Measurements from ENCODE around the gene DQX1.
A peak's percentile ranks its signal among the peaks of the same experiment; 100 is the strongest.

The DQX1 gene

GRCh38 chr2:74481961-74482800, 43.9 kb downstream of the DQX1 start:
- DNase-seq (ENCODE audit: low spot score) = peak; percentile 66
- TF ChIP-seq CTCF (IDR thresholded peaks at IDR 0.05; ENCODE audit: extremely low read depth, missing control alignments) = no peak

DNA sequence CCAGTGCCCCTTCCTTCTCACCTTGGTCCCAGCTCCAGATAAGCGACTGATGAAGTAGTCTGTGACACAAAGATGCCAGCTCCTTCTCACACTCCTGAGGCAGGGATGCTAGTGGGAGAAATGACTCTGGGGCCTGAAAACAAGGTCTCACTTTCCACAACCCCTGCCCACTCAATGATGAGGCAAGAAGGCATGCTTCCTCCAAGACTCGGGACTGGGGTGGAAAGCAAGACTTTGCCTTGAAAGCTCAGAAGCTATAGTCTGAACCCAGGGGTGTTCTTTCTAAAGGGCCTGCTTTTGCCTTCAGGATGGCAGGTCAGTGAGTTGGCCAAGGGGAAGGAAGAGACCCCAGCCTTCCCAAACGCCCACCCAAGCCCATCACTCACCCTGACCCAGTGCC, 44.6 kb downstream of the DQX1 start:
- TF ChIP-seq CTCF (IDR thresholded peaks at IDR 0.05; ENCODE audit: extremely low read depth, missing control alignments) = no peak
- no peak for DNase-seq (ENCODE audit: low spot score)

DNA sequence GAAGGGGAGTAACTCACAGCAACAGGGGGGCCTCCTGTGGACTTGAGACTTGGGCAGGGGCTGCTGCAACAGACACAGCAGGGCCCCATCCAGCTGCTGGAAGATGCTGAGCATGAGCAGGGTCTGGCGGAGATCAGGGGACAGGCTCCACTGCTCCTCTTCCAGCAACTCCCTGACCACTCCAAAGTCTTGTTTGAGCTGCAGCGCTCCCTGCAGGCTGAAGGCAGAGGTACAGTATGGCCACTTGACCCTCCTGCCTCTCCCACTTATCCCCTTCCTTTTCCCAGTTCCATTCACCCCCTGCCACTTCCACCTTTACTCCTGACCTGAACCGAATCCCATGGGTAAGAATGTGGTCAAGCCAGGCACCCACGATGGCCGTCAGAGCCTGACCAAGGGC, 51.1 kb downstream of the DQX1 start:
- DNase-seq (ENCODE audit: low spot score) = no peak
- no peak for TF ChIP-seq CTCF (IDR thresholded peaks at IDR 0.05; ENCODE audit: extremely low read depth, missing control alignments)

DNA sequence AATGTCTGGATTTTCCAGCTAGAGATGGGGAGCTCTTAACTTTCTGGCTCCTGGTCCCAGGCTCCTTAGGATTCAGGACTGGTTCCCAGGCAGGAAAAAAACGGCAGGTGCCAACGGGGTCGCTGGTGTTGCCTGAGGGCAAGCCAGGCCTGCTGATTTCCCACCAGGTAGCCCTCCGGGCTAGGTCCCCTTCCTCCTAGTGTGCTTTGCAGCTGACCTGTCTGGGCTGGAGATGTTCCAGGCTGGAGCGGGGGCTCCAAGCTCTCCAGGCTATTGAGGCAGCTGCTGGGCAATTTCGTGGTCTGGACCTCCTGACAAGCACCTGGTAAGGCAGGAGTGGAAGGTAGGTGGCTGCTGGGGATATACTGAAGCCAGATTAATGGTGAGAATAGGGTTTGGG, 51.5 kb downstream of the DQX1 start:
- TF ChIP-seq CTCF (IDR thresholded peaks at IDR 0.05; ENCODE audit: extremely low read depth, missing control alignments) = no peak
- DNase-seq (ENCODE audit: low spot score) = no peak

- no peak for TF ChIP-seq CTCF (IDR thresholded peaks at IDR 0.05; ENCODE audit: extremely low read depth, missing control alignments)
- DNase-seq (ENCODE audit: low spot score) = no peak
Observed at GRCh38 chr2:74472945-74473258, 53.1 kb downstream of the DQX1 start.

GRCh38 chr2:74472086-74472944, 53.7 kb downstream of the DQX1 start, which contains the start of gene MRPL53:
Gene MRPL53 (minus strand): TSS chr2:74472680. CDS start chr2:74472660, 20 bp downstream.
- no peak for TF ChIP-seq CTCF (IDR thresholded peaks at IDR 0.05; ENCODE audit: extremely low read depth, missing control alignments)
- DNase-seq (ENCODE audit: low spot score) = peak; percentile 86

Data from GM20000 (cell line).